ENCODE measurements around the gene EFNA2. TPM values are rescaled to one million over a fixed set of nuclear protein-coding genes. Genes with fewer than 3 reads are reported as not detected.

EFNA2 gene
- total RNA-seq, 1 donor from 2014 or later = 2.6 TPM

- no peak for DNase-seq (ENCODE audit: extremely low read depth, low read depth, low spot score)
Observed at GRCh38 chr19:1248786-1249297, 36.8 kb upstream of the EFNA2 start.

DNA sequence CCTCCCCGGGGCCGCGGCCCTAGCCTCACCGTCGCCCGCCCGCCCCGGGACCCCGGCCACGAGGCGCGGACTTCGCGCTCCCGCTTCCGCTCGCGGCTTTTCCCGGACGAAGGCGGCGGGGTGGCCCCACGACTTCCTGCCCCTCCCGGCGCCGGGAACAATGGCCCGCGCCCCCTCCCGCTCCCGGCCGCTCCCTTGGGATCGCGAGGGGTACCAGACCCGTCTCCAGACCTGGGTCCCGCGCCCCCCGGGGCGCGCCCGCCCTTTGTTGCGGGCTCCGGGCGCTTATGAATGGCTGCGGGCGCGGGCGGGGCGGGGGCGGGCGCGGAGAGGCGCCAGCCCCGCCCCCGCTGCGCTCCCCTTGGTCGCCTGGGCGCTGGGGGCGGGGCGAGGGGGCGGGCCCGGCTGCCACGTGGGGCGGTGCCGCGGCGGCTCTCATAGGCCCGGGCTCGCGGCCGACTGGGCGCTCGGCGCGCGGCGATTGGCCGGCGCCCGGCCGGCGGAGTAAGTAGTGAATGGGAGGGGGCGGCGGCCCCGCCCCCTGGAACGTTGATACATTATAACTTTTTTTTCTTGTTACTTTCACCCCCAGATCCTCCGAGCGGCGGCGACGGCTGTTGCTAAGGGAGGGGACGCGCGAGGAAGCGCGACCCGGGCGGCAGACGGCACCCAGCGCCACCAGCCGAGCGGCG, 36.2 kb upstream of the EFNA2 start:
- DNase-seq (ENCODE audit: extremely low read depth, low read depth, low spot score) = no peak

- no peak for DNase-seq (ENCODE audit: extremely low read depth, low read depth, low spot score)
Observed at GRCh38 chr19:1249990-1250436, 35.7 kb upstream of the EFNA2 start.

GRCh38 chr19:1250437-1251260, 35.0 kb upstream of the EFNA2 start:
- DNase-seq (ENCODE audit: extremely low read depth, low read depth, low spot score) = no peak

DNA sequence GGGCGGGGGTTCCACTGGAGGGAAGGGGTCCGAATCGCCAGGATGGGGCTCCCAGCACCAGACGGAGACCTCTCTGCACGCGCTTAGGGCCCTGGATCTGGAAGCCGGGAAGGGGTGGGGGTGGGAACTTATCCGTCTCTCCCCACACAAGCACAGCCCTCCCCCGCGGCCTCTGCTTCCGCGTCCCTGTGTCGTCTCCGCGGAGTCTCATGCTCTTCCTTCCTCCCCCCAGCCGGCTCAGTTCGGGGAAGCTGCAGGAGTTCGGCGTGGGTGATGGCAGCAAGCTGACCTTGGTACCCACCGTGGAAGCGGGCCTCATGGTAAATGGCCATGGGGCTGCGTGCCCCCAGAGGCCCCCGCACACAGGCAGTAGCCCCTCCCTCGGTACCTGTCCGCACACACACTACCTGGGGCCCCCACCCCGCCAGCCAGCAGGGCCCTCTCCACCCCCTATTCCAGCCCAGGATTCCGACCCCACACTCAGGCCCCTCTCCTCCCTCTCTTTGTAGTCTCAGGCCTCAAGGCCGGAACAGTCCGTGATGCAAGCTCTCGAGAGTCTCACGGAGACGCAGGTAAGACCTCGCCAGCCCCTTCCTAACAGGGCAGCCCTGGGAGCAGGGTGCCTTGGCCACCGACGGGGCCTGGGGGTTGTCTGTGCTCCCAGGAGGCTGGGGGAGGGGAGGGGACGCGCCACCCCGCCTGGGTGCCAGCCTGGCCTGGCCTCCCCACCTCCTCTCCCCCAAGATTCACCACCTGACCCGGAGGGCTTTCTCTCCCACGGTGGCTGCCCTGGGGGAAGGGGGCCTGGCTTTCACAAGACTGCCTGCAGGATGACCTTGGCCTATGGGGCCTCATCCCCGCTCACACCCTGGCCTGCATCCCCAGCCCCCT, 34.1 kb upstream of the EFNA2 start:
- DNase-seq (ENCODE audit: extremely low read depth, low read depth, low spot score) = no peak

DNA sequence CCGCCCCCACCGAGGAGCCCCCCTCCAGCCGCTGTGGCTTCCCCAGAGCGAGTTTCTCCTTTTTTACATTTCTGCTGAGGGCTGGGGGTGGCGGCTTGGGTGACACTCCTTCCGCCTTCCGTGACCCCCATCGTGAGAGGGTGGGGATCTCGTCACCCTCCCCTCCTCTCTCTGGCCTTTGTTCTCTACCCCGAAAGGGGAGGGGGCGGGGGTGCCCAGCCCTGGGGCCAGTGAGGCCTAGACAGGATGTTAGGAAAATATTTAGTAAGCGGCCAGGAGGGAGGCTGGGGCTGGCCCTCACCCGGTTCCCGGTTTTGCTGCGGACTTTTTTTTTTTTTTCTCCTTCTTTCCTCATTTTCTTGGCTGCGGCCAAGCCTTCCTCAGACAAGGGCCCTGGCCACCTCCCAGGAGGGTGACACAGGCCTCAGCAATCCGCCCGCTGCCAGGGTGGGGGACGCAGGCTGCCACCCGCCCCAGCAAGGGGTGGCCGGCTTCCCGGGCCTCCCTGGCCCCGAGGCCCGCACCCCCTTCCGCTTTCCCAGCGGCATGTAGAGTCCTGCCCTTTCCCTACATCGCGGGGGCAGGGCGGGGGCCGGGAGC, 33.4 kb upstream of the EFNA2 start:
- DNase-seq (ENCODE audit: extremely low read depth, low read depth, low spot score) = no peak

DNA sequence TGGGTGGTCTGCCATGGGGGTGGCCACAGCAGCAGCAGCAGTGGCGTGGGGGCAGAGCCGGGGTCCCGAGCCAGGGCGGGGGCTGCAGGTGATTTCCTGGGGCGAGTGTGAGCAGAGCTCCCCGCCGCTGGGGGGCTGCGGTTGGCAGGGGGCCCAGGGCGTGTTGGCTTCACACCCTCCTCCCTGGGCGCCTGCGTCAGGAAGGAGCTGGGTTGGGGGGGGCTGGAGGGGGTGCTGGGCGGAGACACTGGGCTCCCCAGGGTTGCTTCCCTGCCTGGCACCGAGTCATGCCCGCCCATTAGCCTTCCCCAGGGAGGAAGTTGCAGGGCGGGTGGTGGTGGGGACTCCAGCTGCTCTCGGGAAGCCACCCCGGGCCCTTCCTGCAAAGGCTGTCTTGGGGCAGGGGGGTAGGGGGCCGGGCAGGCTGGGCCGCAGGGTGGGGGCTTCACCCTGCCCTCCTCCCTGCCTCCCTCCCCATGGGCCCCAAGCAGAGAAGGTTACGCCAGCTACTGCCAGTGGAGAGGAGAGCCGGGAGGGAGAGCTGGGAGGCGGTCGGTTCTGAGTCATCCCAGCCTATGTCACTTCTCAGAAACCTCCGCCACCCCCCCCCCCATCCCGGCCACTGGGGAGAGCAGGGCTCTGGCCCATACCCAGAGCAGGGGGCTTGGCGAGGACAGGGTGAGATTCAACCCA, 32.7 kb upstream of the EFNA2 start:
- no peak for DNase-seq (ENCODE audit: extremely low read depth, low read depth, low spot score)

- no peak for DNase-seq (ENCODE audit: extremely low read depth, low read depth, low spot score)
Observed at GRCh38 chr19:1253514-1254080, 32.1 kb upstream of the EFNA2 start.

GRCh38 chr19:1254081-1254527, 31.6 kb upstream of the EFNA2 start:
- no peak for DNase-seq (ENCODE audit: extremely low read depth, low read depth, low spot score)

GRCh38 chr19:1254530-1255185, 31.0 kb upstream of the EFNA2 start:
- no peak for DNase-seq (ENCODE audit: extremely low read depth, low read depth, low spot score)

DNA sequence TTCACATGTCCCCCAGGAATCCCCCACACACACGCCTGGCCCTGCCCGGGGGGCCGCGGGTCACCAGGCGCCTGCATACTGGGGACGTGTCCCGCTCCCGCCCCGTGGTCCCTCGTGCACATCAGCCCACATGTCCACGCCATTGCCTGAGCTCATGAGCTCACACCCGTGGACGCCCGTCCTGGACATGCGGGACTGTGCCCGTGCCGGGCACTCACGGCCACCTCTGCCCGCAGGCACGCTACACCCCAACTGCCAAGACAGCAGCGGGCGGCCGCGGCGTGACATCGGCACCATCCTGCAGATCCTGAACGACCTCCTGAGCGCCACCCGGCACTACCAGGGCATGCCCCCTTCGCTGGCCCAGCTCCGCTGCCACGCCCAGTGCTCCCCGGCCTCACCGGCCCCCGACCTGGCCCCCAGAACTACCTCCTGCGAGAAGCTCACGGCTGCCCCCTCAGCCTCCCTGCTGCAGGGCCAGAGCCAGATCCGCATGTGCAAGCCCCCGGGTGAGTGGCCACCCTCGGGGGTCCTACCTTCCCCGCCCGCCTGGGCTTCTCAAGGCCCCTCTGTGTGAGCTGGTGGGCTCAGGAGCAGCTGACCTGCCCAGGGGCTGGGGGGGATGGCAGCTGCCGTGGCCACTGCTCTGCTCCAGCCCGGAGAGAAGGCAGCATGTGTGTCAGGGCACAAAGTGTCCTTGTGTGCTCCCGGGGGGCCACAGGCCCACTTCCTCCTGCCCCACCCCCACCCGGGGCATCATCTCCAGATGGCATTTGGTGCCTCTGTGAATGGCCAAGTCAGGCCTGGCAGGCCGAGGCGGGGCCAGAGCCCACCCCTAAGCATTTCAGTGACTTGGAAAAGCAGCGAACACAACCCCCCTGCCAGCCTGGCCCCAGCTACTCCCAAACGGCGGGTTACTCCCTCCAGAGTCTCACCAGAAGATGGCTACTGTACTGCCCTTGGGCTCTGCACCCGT, 30.2 kb upstream of the EFNA2 start:
- no peak for DNase-seq (ENCODE audit: extremely low read depth, low read depth, low spot score)

GRCh38 chr19:1256646-1257474, 28.8 kb upstream of the EFNA2 start:
- no peak for DNase-seq (ENCODE audit: extremely low read depth, low read depth, low spot score)

- no peak for DNase-seq (ENCODE audit: extremely low read depth, low read depth, low spot score)
Observed at GRCh38 chr19:1257475-1258162, 28.1 kb upstream of the EFNA2 start.

DNA sequence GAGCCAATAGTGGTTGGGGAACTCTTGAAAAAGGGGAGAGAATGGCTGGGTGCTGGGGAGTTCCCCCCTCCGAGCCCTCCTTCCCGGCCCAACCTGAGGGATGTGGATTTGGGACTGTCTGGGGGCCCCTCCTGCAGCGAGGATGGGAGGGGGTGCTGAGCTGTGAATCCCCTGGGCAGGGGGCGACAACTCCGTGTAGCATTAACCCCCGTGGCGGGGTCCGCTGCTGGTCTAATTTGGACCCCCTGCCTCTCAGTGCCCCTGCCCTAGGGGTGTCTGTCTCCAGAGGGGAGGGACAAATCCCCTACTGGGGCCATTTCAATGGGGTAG, 27.5 kb upstream of the EFNA2 start:
- DNase-seq (ENCODE audit: extremely low read depth, low read depth, low spot score) = no peak

DNA sequence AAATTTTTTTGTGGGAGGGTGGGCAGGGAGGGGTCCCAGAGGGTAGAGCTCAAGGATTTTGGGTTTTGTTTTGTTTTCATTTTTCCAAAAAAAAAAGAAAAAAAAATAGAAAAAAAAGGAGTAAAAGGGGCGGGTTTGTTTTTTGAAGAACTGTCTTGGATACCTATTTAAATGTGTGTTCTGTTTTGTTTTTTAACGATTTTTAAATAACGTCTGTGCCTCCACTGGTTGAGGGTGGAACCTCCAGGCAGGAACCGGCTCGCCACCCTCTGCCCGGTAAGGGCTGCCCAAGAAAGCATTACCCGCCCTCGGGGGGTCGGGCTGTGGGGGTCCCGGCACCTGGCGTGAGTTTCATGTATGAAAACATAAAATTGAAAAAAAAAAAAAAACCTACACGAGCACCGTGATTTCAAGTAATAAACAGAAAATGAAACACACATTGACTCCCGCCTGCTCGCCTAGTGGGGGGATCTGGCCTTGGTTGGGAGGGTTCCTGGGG, 26.9 kb upstream of the EFNA2 start:
- no peak for DNase-seq (ENCODE audit: extremely low read depth, low read depth, low spot score)

DNA sequence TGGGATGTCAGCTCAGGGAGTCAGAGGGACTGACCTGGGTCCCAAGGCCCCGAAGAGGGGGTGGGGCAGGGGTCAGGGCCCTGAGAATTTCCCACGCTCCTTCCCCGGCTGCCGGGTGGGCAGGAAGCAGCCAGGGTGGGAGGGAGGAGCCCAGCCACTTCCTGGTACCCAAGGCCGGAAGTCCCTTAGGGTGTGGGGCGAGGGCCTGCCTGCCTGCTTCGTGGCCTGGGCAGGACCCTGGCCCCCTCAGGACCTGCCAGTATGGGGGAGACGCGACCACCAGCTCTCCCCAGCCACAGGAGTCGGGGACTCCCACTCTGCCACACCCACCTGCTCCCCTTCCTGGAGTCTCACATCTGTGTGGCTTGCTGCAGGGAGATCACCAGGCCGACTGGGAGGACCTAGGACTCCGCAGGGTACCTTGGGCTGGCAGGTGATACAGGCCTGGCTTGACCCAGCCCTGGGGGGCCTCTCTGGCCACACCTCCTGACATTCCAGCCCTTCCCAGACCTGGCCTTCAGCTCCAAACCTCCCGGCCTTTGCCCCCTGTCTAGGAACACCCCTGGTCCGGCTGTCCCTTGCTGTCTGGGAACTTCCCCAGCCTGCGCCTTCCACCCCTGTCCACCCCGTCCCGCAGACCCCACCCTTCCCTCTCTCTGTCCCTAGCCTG, 26.3 kb upstream of the EFNA2 start:
- DNase-seq (ENCODE audit: extremely low read depth, low read depth, low spot score) = no peak
